Measurements from ENCODE around the gene CEMIP. TPM values are rescaled to one million over a fixed set of nuclear protein-coding genes. Genes with fewer than 3 reads are reported as not detected.

The CEMIP gene
- total RNA-seq, 1 experiment from 2014 or later, result 3.5 TPM

- Histone ChIP-seq H2AFZ (ENCODE audit: low read depth, low read length, poor library complexity, severe bottlenecking) (no peak overlapping the region), H3K9ac (ENCODE audit: low read length) (no peak overlapping the region), H3K4me1 (ENCODE audit: control insufficient read depth in 1 of 2, insufficient read depth in 2 of 2, low read length in 2 of 2) (no peaks in the 10 kb centered on the region), H3K9me3 (ENCODE audit: control insufficient read depth in 1 of 2, insufficient read depth in 1 of 2, low read depth in 1 of 2, low read length in 2 of 2) (no peaks in the 10 kb centered on the region), H3K4me3 (replicated peaks in 1 of 2; ENCODE audit: low read depth in 1 of 2, low read length in 2 of 2) (no peak overlapping the region), H3K79me2 (ENCODE audit: insufficient read depth, low read length) (no peaks in the 10 kb centered on the region), H3K27me3 (ENCODE audit: insufficient read depth, low read length) (no peaks in the 10 kb centered on the region), H4K20me1 (ENCODE audit: insufficient read depth) (no peaks in the 10 kb centered on the region), H3K4me2 (ENCODE audit: low read length) (no peak overlapping the region), H3K27ac (ENCODE audit: low read depth, low read length) (no peak overlapping the region), H3K36me3 (ENCODE audit: control insufficient read depth in 1 of 2, insufficient read depth in 2 of 2, low read length in 2 of 2) (no peaks in the 10 kb centered on the region), H3K9me2 (ENCODE audit: insufficient read depth) (no peaks in the 10 kb centered on the region)
- RAD21 ChIA-PET (ENCODE audit: low non-redundant PET in 1 of 2, low total read pairs in 2 of 2, uncharacterized antibody in 2 of 2, unreplicated experiment in 2 of 2), result no interaction called here
- no TSS peak for BruUV-seq (replicated peaks)
- CTCF ChIA-PET, result no interaction called here
- no peak for TF ChIP-seq RAD21 (IDR thresholded peaks at IDR 0.05; ENCODE audit: low read depth)
- no peak for TF ChIP-seq ZNF274 (IDR thresholded peaks at IDR 0.05; ENCODE audit: low read depth, low read length)
- no peak for TF ChIP-seq CEBPB (IDR thresholded peaks at IDR 0.05; ENCODE audit: low read depth)
- no peak for TF ChIP-seq CBX3 (IDR thresholded peaks at IDR 0.05; ENCODE audit: low read depth)
- no peak for TF ChIP-seq ELF1 (IDR thresholded peaks at IDR 0.05; ENCODE audit: borderline replicate concordance, low read depth)
- no peak for TF ChIP-seq SIN3A (IDR thresholded peaks at IDR 0.05; ENCODE audit: low read depth)
- TF ChIP-seq MAX (IDR thresholded peaks at IDR 0.05), result no peak
- TF ChIP-seq POLR2AphosphoS5 (IDR thresholded peaks at IDR 0.05; ENCODE audit: low read depth, low read length), result no peak
- TF ChIP-seq CTCF (IDR thresholded peaks at IDR 0.05 in 2 of 3, conservative IDR thresholded peaks at IDR 0.05 in 1 of 3; ENCODE audit: borderline replicate concordance in 1 of 3, insufficient read depth in 1 of 3, low read depth in 2 of 3, low read length in 2 of 3), result no peak
- no peak for TF ChIP-seq EZH2 (IDR thresholded peaks at IDR 0.05)
- intact Hi-C loops (cut with micrococcal nuclease), result no loop called here
- POLR2A ChIA-PET, result no interaction called here
- ATAC-seq (no peak), DNase-seq (ENCODE audit: low read depth, low spot score) (no peak)
Measured at GRCh38 chr15:80822676-80823075, 43.5 kb downstream of the CEMIP start.

All from HCT116 (cell line).